GM21825 (cell line): ENCODE data around the gene ZMIZ1.
"Not testable (repeated sequence)": the region's sequence is repeated elsewhere in the genome, so short reads cannot be mapped to it uniquely, and the experiment has no call there.

Experiments used
- ATAC-seq: cut with Tn5 transposase; IDR thresholded peaks from one replicate; pipeline ENCODE4 v1.9.1; 2021; ENCODE audit warnings: mild to moderate bottlenecking, moderate library complexity; ENCODE audit not compliant: unreplicated experiment

Gene ZMIZ1

DNA sequence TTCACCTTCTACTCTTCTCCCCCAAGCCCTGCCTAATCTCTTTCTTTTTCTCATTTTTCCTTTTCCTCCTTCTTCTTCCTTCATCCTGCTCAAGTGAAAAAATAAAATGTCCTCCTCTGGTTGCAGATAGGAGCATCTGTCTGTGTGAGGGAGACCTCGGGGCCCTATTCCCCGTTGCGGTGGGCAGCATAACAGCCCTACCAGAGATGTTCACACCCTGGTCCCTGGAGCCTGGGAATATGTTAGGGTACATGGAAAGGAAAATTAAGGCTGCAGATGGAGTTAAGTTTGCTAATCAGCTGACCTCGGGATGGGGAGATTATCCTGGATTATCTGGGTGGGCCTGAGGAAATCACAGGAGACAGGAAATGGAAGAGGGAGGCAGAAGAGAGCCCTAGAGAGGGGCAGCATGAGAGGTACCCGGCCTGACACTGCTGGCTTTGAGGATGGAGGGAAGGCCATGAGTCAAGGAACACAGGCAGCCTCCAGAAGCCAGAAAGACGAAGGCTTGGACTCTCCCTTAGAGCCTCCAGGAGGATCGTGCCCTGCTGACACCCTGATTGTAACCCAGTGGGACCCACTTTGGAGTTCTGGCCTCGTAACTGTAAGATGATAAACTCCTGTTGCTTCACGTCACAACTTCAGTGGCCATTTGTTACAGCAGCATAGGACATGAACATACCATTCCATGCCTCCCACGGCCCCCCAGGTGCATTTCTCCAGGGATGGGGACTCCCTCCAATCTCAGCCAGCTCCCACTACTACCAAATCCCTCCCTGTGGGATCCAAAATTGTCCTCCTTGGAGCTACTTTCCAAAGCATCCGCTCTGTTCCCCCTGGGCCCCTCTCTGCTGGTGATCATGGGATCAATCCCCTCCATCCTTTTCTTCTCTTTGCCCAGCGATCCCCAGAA, 39.0 kb upstream of the ZMIZ1 start:
- no peak for ATAC-seq

DNA sequence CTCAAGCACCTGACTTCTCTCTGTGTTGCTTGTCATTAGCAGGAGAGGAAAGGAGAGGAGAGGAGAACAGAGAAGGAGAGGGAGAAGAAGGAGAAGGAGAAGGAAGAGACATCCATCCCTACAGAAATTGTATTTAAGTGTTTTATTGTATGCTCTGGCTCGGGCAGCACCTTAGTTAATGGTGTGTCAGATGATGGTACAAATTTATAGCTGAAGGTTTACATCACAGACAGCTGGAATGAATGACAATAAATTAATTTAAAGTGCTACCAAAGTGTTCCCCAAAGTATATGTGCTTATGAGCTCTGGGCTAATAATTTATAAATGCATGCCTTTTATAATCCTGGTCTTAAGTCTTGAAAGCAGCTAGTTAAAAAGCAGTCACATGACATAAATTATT, 38.1 kb upstream of the ZMIZ1 start:
- no peak for ATAC-seq

DNA sequence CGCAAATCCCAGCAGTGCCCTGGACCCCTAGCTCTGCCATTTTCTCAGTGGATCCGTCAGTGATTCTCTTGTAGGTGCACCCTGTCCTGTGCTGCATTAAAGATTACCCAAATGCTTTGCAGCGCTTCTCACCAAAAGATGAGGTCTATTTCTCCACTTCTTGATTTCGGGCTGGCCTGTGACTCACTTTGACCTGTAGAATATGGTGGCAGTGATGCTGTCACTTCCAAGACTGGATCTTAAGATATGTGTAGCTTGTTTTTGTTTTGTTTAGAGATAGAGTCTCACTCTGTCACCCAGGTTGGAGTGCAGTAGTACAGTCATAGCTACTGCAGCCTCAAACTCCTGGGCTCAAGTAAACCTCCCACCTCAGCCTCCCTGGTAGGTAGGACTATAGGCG, 37.0 kb upstream of the ZMIZ1 start:
- ATAC-seq, result no peak

DNA sequence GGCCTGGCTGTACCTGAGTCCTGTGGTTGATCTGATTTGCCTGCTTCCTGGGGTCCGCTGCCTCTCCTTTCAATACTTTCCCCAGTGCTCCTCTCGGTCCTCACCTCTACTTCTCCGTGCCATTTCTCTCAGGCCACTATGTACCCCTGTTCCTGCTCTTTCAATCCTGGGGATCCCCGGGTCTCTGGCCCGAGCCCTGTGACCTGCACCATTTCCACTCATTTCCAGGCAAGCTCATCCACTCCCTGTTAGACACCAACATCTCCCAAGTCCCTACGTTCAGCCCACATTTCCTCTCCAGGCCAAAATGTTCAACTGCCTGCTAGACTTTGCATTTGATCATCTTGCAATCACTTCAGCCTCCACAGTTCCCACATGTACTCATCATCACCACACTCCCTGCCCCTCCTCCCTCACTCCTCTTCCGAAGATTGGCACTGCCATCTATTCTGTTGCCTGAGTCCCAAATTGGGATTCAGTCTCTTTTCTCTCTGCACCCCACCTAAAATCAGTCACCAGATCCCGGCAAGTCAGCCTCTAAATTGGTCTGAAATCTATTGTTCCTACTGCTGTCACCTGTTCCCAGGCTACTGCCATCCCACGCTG, 34.4 kb upstream of the ZMIZ1 start:
- ATAC-seq, result no peak

DNA sequence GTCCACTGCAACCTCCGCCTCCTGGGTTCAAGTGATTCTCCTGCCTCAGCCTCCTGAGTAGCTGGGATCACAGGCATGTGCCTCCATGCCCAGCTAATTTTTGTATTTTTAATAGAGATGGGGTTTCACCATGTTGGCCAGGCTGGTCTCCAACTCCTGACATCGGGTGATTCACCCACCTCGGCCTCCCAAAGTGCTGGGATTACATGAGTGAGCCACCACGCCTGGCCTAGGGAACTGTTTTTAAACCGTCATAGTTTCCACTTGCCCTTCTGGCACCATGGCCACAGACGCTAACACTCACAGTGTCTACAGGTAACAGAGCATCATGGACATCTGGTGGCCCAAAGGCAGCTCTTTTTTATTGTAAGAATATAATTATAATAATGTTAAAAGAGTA, 32.4 kb upstream of the ZMIZ1 start:
- ATAC-seq, result not testable (repeated sequence)

DNA sequence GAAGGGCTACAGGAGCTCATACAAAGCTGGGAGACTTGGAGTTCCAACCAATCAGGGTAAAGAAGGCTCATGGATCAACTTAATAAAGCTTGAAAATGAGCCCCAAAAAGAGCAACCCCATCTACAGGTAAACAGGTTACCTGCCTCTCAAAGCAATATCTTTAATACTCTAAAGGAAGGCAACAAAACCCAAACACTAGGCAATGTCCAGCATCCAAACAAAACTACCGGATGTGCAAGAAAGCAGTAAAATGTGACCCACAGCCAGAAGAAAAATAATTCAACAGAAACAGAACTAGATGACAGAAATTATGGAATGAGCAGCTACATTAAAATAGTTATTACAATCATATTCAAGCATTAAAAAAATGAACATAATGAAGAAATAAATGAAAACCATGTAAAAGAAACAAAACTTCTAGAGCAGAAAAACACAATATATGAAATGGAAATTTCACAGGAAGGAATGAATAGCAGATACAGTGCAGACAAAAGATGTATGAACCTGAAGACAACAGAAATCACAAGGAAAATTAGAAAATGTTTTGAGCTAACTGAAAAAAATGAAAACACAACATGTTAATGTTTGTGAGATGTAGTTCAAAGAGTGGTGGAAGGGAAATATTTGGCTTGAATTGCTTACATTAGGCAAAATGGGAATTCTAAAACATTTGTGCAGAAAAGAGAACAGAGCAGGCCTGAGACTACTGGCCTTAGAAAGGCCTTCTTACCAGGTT, 30.5 kb upstream of the ZMIZ1 start:
- ATAC-seq, result no peak

DNA sequence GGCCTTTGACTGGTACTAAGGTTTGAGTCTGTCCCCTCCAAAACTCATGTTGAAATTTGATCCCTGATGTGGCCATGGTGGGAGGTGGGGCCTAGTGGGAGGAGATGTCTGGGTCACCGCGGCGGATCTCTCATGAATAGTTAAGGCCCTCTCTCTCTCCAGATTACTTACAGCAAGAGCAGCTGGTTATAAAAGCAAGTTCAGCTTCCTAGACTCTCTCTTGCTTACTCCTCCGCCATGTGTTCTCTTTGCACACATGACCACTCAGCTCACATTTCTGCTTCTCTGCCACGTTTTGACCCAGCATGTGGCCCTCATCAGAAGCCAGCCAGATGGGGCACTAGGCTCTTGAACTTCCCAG, 29.9 kb upstream of the ZMIZ1 start:
- ATAC-seq, result no peak

DNA sequence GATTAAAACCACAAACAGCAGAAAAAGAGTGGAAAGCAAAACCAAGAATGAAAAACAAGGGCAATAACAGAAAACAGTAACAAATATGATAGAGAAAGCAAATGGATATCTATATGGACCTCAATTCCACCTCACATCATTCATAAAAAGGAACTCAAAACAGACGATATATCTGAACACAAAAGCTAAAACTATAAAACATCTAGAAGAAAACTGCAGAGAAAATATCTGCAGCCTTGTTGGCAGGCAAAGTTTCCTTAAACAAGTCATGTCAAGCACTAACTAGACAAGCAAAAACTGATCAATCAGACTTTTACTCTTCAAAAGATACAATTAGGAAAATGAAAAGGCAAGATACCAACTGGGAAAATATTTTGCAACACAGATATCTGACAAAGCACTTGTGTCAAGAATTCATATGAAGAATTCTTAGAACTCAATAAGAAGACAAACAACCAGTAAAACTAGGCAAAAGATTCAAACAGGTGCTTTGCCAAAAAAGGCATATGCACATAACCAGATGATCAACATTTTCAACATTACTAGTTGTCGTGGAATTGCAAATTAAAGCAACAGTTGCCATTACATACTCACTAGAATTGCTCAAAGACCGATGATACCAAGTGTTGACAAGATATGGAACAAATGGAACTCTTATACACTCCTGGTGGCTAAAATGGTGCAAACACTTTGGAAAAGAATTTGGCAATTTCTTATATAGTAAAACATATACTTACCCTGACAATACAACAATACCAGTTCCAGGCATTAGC, 25.9 kb upstream of the ZMIZ1 start:
- ATAC-seq, result no peak

DNA sequence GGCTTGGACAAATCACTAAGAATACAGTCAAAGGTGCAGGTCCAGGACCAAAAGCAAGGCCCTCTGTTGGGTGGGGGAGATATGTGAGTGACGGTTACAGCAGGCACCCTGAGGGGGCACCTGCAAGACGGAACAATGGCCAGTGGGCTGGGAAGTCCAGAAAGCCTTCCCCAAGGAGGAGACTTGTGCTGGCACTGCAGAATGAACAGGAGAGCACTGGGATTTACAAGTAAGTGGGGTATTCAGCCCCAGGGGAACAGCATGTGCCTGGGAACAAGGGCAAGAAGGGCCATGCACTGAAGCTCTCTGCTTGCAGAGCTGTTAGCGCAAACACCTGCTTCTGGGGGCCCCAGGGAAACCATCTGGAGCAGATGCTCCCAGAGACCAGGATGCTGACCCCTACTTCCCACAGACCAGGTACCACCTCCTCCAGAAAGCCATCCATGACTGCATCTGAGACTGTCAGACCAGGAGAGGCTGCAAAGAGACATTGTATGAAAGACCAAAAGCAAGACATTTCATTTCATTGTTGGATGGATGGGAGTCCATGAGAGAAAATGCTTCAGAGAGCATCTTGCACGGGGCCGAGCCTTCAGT, 24.6 kb upstream of the ZMIZ1 start:
- no peak for ATAC-seq

DNA sequence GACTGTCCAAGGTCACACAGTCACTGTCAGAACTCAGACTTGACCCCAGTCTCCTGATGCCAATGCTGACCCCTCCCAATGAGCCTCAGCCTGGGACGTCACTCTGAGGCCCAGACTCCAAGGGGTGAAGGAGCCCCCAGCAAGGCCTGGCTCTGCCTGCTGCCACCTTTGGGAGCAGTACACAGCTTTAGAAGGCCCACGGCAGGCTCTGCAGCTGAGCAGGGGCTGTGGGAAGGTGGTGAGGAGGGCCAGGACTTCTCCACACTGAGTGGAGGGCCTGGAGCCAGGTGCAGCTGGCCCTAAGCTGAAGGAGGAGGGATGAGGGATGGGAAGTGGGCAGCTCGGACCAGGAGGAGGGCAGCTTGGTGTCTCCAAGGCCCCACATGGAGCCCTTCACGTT, 23.9 kb upstream of the ZMIZ1 start:
- ATAC-seq, result no peak

DNA sequence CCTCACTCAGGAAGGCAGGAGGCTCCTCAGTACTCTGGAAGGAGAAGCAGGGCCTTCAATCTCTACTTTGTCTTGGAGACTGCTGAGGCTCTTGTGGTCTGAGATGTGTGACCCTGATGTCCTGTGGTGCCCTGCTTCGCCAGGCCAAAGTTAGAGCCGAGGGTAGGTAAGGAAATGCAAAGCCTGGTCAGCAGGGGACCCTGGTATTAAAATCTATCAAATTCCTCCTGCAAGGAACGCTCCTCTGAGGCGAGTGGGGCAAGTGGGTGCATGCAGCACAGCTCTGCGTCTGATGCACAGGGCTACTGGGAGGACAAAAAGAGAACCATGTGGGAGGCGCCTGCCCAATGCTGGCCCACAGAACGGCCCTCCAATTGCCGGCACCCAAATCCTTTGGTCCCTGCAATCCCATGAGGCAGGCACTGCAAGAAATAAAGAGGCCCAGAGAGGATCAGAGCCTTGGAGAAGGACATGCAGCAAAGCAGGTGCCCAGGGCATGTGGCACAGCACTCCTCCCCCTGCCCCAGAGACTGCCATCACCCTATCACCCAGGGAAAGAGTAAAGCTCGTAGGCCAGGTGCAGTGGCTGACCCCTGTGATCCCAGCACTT, 23.1 kb upstream of the ZMIZ1 start:
- no peak for ATAC-seq

DNA sequence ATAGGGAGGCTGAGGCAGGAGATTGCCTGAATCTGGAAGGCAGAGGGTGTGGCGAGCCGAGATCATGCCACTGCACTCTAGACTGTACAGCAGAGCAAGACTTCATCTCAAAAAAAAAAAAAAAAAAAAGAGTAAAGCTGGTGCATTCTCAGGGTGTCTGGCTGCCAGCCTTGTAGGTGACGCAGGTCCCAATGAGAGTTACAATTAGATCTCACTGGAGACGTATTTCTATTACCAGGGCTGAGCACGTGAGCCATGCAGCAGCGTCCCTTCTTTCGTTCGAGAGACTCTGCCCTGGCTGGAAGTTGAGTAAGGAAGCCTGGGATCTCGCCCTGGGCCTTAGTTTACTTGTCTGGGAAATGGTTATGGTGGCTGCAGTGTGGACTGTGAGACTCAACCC, 22.4 kb upstream of the ZMIZ1 start:
- ATAC-seq, result no peak

DNA sequence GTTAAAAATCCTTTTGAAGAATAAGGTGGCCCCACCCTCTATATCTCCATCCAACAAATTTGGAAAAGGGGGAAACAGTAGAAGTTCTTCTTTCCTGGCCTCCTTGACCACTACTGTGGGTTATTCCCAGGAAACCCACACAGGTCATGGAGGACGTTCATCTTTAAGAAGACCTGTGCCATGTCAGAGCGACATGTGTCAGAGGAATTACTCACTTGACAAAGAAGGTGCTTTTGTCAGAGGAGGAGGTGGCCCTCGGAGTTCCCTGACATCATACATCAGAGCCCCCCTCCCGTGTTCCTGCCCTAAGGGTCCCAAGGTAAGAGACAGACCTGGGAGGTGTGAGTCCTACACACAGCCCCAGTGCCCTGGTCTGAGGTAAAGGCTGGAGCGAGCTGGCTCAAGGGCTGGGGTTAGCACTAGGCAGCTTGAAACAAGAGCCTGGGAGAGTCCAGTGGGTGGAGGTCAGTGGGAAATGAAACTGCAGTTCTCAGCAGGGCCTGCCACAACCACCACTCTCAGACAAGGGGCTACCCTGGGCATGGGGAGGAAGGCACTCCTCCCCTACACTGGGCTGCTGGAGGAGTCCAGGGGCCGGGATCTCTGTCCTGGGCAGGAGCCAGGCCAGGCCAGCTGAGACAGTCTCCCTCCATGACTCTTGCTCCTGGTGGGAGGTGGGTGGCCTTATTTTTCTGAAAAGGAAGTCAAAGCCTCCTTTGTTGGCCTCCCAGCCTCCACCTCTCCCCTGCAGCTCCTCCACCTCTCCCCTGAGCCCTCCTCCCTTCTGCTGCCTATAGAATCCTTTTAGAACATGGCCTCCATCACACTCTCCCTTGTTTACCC, 21.8 kb upstream of the ZMIZ1 start:
- ATAC-seq, result no peak

DNA sequence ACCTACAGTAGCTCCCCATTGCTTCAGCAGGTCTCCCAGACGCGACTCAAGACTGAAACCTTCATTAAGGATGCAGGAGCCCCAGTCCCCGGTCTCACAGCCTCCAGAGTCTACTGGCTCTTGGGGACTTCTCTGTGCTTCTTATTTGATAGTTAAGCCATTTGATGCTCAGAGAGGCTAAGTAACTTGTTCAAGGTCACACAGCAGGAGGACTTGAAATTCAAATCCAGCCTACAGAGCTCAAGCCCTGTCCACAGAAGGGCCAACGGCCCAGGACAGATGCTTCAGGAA, 21.2 kb upstream of the ZMIZ1 start:
- no peak for ATAC-seq

DNA sequence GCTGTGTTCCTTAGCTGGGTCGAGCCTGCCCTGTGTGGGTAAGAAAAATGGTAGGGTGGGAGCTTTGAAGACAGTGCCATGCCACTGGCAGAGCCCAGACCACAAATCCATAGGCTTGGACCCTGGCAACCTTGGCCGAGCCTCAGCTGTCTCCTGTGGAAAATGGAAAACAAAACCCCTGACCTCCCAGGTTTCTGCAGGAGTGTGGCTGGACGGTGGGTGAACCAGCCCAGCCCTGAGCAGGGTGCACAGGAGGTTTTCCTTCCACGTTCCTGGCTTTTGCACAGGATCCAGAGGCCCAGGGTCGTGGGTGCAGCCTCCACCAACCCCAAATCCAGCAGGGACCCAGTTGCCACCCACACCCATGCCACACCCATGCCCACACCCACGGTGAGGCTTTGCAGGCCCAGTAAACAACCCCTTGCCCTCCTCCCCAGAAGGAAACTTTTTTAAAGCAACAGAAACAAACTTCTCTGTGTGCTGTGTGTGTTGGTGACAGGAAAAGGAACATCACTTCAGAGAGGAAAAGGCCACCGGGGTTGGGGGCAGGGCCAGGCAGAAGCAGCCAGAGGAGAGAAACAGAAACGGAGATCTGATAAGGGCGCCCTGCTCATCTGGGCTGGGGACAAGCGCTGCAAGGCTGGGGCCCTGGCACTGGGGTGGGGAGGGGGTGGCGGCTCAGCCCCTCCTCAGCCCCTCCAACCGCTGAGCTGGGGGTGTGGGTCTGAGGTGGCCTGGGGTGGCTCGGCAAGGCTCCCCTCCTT, 20.7 kb upstream of the ZMIZ1 start:
- ATAC-seq, result no peak

DNA sequence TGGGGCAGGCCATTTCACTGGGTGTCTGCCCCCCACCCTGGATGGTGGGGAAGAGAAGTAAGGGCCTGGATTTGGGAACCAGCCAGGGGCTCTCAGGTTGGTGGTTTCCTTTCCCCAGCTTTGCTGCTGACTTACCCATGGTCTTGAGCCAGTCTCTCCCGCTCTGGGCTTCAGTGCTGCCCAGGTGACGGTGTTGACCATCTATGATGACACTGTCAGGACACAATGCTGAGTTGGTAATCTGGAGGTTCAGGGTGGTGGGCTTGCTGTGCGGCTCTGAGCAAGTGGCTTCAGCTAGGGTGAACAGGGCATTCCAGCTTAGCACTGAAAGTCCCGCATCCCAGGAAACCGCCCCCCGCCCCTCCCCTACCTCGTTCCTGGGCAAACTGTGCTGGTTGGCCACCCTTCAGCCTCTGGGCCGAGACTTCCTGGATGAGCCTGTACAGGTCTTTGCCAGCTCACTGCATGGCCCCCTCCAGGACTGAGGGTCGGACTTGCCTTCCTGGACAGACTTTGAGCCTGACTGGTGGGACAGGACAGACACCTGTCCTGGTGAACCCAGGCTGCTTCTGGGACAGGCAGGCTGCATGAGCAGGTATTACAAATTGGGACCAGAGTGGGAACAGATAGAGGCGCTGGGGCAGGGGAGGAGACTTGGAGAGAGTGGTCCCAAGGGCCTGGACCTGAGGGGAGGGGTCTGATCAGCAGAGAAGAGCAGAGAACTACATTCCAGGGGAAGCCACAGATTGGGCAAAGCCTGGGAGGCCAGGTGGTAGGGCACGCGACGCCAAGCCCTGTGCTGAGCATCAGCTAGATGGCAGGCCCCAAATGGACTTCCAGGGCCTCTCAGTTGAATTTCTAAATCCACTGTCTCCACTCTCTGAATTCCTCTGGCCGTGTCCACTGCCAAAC, 19.9 kb upstream of the ZMIZ1 start:
- no peak for ATAC-seq

DNA sequence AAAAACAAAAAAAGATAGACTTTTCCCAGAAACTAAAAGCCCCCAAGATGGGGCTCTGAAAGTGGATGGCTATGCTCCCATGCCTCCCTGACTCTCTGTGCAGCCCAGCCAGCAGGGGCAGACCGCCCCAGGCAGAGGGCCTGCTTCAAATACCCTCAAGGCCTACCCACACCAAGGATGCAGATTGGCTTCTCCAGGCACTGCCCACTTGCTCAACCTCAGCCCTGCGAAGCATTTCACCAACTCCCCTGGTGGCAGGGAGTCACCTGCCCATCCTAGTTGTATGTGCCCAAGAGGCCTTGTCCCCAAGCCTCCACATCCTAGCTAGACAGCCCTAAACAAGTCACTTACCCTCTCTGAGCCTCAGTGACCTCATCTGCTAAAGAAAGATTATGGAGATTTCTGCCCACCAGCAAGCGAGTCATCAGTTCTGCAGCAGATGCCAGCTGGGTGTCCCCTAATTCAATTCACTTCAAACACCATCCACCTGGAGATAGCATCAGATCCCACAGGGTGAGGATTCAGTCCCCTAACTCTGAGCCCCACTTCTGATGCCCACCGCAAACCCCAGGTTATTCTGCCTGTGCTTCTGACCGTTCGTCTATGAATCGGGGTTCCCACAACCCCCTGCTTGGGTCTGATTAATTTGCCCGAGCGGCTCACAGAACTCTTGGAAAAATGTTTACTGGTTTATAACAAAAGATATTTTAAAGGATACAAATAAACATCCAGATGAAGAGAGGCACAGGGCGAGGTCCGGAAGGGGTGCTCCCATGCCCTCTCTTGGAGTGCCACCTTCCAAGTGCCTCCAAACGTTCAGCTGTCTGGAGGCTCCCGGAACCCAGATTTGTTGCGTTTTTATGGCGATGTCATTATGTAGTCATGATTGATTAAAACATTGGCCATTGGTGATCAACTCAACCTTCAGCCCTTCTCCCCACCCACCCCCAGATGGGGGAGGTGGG, 18.6 kb upstream of the ZMIZ1 start:
- ATAC-seq, result no peak
